ENCODE results near the gene TFE3. TPM values are rescaled to one million over a fixed set of nuclear protein-coding genes. Genes with fewer than 3 reads are reported as not detected.
A peak's percentile ranks its signal among the peaks of the same experiment; 100 is the strongest.

TFE3 gene
- total RNA-seq, 1 experiment from 2014 or later: 59.8 TPM

DNA sequence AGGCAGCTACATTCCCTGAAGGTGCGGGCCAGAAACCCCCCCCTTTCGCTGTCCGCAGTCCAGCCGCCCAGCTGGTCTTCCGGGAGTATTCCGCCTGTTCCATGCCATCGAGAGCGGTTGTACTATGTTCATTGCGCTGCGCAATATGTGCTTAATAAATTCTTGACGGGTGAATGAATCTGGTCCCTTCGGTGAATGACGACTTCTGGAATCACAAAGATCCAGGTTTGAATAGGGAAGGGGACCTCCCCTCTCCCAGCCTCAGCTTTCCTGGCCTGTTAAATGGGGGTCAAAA, 777 bp upstream of the TFE3 start:
- Histone ChIP-seq H2AK5ac (ENCODE audit: insufficient read length, low read length) (no peak overlapping the region), H3K4ac (ENCODE audit: low read depth, low read length) (no peak overlapping the region), H3K9me3 (ENCODE audit: control insufficient read depth, low read depth, low read length) (no peaks in the 10 kb centered on the region), H3T11ph (ENCODE audit: low read length) (no peak overlapping the region), H3K27me3 (ENCODE audit: insufficient read depth, low read length) (no peaks in the 10 kb centered on the region), H3K79me1 (ENCODE audit: insufficient read depth, low read depth, low read length, poor library complexity, severe bottlenecking) (no peaks in the 10 kb centered on the region), H3K4me2 (ENCODE audit: insufficient read depth, insufficient read length, low read length) (peak overlapping the region; percentile 56), H4K5ac (ENCODE audit: insufficient read length, low read depth, low read length) (no peak overlapping the region), H4K20me1 (ENCODE audit: control insufficient read depth, insufficient read depth, insufficient read length) (no peaks in the 10 kb centered on the region), H3K9ac (ENCODE audit: extremely low read depth, insufficient read length, low read length) (no peak overlapping the region), H4K91ac (ENCODE audit: insufficient read length, low read depth, low read length) (no peak overlapping the region), H3K23ac (ENCODE audit: insufficient read length, low read depth, low read length) (no peak overlapping the region), H3K79me2 (ENCODE audit: insufficient read depth, low read length) (peaks cover 12% of the 10 kb centered on the region; the same call in 1 of the 2 replicates), H2BK5ac (ENCODE audit: insufficient read length, low read length) (no peak overlapping the region), H3K4me1 (ENCODE audit: insufficient read depth, low read length) (peaks cover 5% of the 10 kb centered on the region), H2BK12ac (ENCODE audit: insufficient read length, low read depth, low read length) (no peak overlapping the region), H2BK20ac (ENCODE audit: low read depth, low read length, poor library complexity, severe bottlenecking) (no peak overlapping the region), H3K14ac (ENCODE audit: insufficient read depth, low read length) (no peak overlapping the region), H2BK120ac (ENCODE audit: low read depth, low read length, poor library complexity, severe bottlenecking) (no peak overlapping the region), H4K8ac (replicated peaks; ENCODE audit: insufficient read length, low read depth, low read length) (no peak overlapping the region), H3K27ac (ENCODE audit: insufficient read length, low read depth, low read length) (no peak overlapping the region), H3K18ac (ENCODE audit: insufficient read length, low read depth, low read length) (no peak overlapping the region), H2AFZ (ENCODE audit: low read length) (no peak overlapping the region), H2BK15ac (ENCODE audit: low read depth, low read length) (no peak overlapping the region), H3K23me2 (ENCODE audit: insufficient read length, low read depth, low read length, poor library complexity, severe bottlenecking) (peaks cover 7% of the 10 kb centered on the region), H3K56ac (ENCODE audit: insufficient read length, low read depth, low read length) (no peak overlapping the region)
- Mint-ChIP-seq H3K9me3 (peaks cover 64 to 69% of the 10 kb centered on the region in 2 experiments), H3K4me1 (peaks cover 15 to 16% of the 10 kb centered on the region in 2 experiments), H3K27me3 (ENCODE audit: low read depth) (peaks cover 2% of the 10 kb centered on the region), H3K36me3 (ENCODE audit: insufficient read depth in 1 of 3, low read depth in 3 of 3) (peaks cover 8 to 29% (median 17%) of the 10 kb centered on the region in 3 experiments), H3K27ac (peak overlapping the region; percentile 76 to 92 (median 79); a peak in 5 of 7 replicates), H3K4me3 (peak overlapping the region; percentile 90 to 96)
- TF ChIP-seq CTCF (conservative IDR thresholded peaks at IDR 0.05): no peak
- DNase-seq: no peak
- no CpG with 5 or more reads among the region's 13 CpGs for WGBS (ENCODE audit: extremely low coverage, insufficient read length, low lambda C conversion rate)

All from H9 (cell line).